B cell (primary cell): Measurements from ENCODE around the gene STX7. TPM values are rescaled to one million over a fixed set of nuclear protein-coding genes. Genes with fewer than 3 reads are reported as not detected.

ENCODE experiments used
- ATAC-seq: fragments of 200-7000 bp; cut with Tn5 transposase; one replicate; pipeline ENCODE4 v1.10.0; 2021; ENCODE audit warnings: low read depth, mild to moderate bottlenecking, moderate number of reproducible peaks, moderate library complexity
- CTCF ChIA-PET: fragments of 350-600 bp; sonication (Branson Sonifier 250); formaldehyde crosslinking; loops from one replicate; lab custom pipeline; 2021; ENCODE audit warnings: antibody characterized with exemption, inconsistent platforms; lab: Charles Lee
- POLR2A ChIA-PET: fragments of 350-600 bp; sonication (Branson Sonifier 250); formaldehyde crosslinking; loops from one replicate; lab custom pipeline; 2021; ENCODE audit warnings: antibody characterized with exemption; lab: Charles Lee
- DNase-seq: peaks from one replicate; pipeline ENCODE4 v3.0.0; 2013
- H2AFZ ChIP-seq: 2 replicates; pipeline ENCODE4 v1.6.1; 2012; ENCODE audit warnings: mild to moderate bottlenecking, low read depth, low read length; ENCODE audit not compliant: insufficient read depth, poor library complexity, severe bottlenecking
- H3K27ac ChIP-seq, 2 donors: 1 replicate in 1 of 2; 2 replicates in 1 of 2; pipeline ENCODE4 v1.5.1; 2012 to 2013; ENCODE audit warnings: low read length in 2 of 2, mild to moderate bottlenecking in 2 of 2, moderate library complexity in 1 of 2
- H3K27me3 ChIP-seq, 4 experiments: fragments of 200-600 bp in 1 of 4; sonication (generic) in 1 of 4; replicated peaks in 1 of 4; 1 replicate in 2 of 4; 2 replicates in 2 of 4; pipeline versions ENCODE4 v1.6.1 to v1.7.0; 2013 to 2016; ENCODE audit warnings: low read length in 3 of 4, mild to moderate bottlenecking in 2 of 4, mixed read lengths in 1 of 4, moderate library complexity in 1 of 4; ENCODE audit not compliant: insufficient read depth in 4 of 4, control insufficient read depth in 3 of 4; ENCODE audit errors: control extremely low read depth in 1 of 4
- H3K36me3 ChIP-seq, 2 experiments: replicated peaks in 1 of 2; 1 replicate in 1 of 2; 2 replicates in 1 of 2; pipeline versions ENCODE4 v1.6.1 to v1.7.1; 2013; ENCODE audit warnings: low read length in 1 of 2; ENCODE audit not compliant: insufficient read depth in 2 of 2, control insufficient read depth in 1 of 2; ENCODE audit errors: control extremely low read depth in 1 of 2, extremely low read depth in 1 of 2
- H3K4me1 ChIP-seq, 2 donors: fragments of 200-600 bp in 1 of 2; sonication (generic) in 1 of 2; 1 replicate in 1 of 2; 2 replicates in 1 of 2; pipeline versions ENCODE4 v1.5.1 to v1.6.1; 2013 to 2017; ENCODE audit warnings: low read length in 2 of 2; ENCODE audit not compliant: control insufficient read depth in 2 of 2, insufficient read depth in 2 of 2
- H3K4me2 ChIP-seq: replicated peaks from 2 replicates; pipeline ENCODE3; 2012; ENCODE audit warnings: mild to moderate bottlenecking, low read depth, low read length; ENCODE audit not compliant: poor library complexity, severe bottlenecking
- H3K4me3 ChIP-seq, 5 experiments: fragments of 200-600 bp in 1 of 5; sonication (generic) in 1 of 5; 1 replicate in 3 of 5; 2 replicates in 2 of 5; pipeline versions ENCODE4 v1.5.1 to v1.7.0; 2011 to 2016; ENCODE audit warnings: low read length in 4 of 5, mild to moderate bottlenecking in 4 of 5, low read depth in 2 of 5, control low read depth in 1 of 5, moderate library complexity in 1 of 5; ENCODE audit not compliant: insufficient read depth in 1 of 5; ENCODE audit errors: control extremely low read depth in 1 of 5, extremely low read depth in 1 of 5
- H3K79me2 ChIP-seq: fragments of 200-600 bp; sonication (generic); one replicate; pipeline ENCODE4 v1.6.0; 2016; ENCODE audit warnings: low read length; ENCODE audit not compliant: control insufficient read depth, insufficient read depth
- H3K9ac ChIP-seq: fragments of 200-600 bp; sonication (generic); 2 replicates; pipeline ENCODE4 v1.6.1; 2017; ENCODE audit warnings: mild to moderate bottlenecking, low read length, moderate library complexity
- H3K9me3 ChIP-seq, 3 donors: one replicate each; pipeline versions ENCODE4 v1.6.1 to v1.7.1; 2013; ENCODE audit warnings: low read length in 2 of 3; ENCODE audit not compliant: control insufficient read depth in 2 of 3, insufficient read depth in 1 of 3; ENCODE audit errors: control extremely low read depth in 1 of 3
- H4K20me1 ChIP-seq: 2 replicates; pipeline ENCODE4 v1.6.0; 2012; ENCODE audit warnings: mild to moderate bottlenecking, low read length; ENCODE audit not compliant: insufficient read depth, control insufficient read depth, poor library complexity, severe bottlenecking
- H3K27ac Mint-ChIP-seq: one replicate; pipeline ENCODE4 v1.8.0; 2021; ENCODE audit warnings: mixed read lengths
- H3K27me3 Mint-ChIP-seq: one replicate; pipeline ENCODE4 v1.8.0; 2021; ENCODE audit warnings: mixed read lengths
- H3K4me1 Mint-ChIP-seq: one replicate; pipeline ENCODE4 v1.8.0; 2021; ENCODE audit warnings: mixed read lengths
- H3K4me3 Mint-ChIP-seq: one replicate; pipeline ENCODE4 v1.8.0; 2021; ENCODE audit warnings: mixed read lengths
- H3K9me3 Mint-ChIP-seq: one replicate; pipeline ENCODE4 v1.8.0; 2022; ENCODE audit warnings: mixed read lengths; ENCODE audit not compliant: insufficient read depth
- EZH2 ChIP-seq: IDR thresholded peaks from 2 replicates; pipeline ENCODE4 v1.6.1; 2012; ENCODE audit warnings: borderline replicate concordance, low read depth, mild to moderate bottlenecking, moderate library complexity, low read length; ENCODE audit not compliant: insufficient read depth, poor library complexity, severe bottlenecking
- WGBS: methylation state at CpG from one replicate; pipeline ENCODE4 v1.1.5; 2013; ENCODE audit warnings: missing lambda C conversion rate; ENCODE audit not compliant: insufficient coverage; 5-methylcytosine and 5-hydroxymethylcytosine counted together
- intact Hi-C: fragments of 100-400 bp; cut with micrococcal nuclease; formaldehyde crosslinking; loops from one replicate; pipeline ENCODE4 v1.10.0; 2022
- polyA plus RNA-seq: library from polyadenylated mRNA; depleted of rRNA; stranded (reverse); fragments of >200 nt; gene quantifications from 2 replicates; pipeline ENCODE4 v1.2.3, GENCODE V29; 2012
- total RNA-seq, 2 donors: library from RNA; stranded (reverse); fragments of 120-200 nt in 1 of 2; gene quantifications; 1 replicate in 1 of 2; 2 replicates in 1 of 2; pipeline versions ENCODE4 v1.2.3 to v1.2.4, GENCODE V29; 2013 to 2022
- TF ChIP-seq, protein P1 (sequence below): fragments of 200-600 bp; IDR thresholded peaks from one replicate; pipeline ENCODE4 v1.8.0; 2022; ENCODE audit warnings: antibody characterized with exemption, mild to moderate bottlenecking

Gene STX7
- total and polyA plus RNA-seq, 2 donors (not counting 1 experiment from before 2014, with no cell fraction given): 70.9 to 221 TPM

DNA sequence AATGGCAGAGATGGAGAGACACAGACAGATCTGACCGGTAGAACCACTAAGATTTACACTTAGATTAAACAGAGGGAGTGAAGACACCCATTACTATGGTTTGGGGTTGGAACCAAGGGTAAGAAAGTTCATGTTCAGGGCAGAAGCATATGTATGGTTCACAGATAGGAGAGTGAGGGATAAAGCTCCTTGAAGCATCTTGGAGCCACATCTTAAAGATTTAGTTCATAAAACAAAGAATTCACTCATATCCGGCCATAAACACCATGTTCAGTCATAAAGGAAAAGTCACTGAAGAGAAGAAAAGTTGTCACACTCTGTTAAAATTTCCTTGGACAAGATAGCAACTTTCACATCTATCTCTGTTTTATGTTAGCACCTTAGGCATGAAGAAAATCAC is 18.0 kb downstream of the STX7 start:
- Histone ChIP-seq H2AFZ (no peak overlapping the region), H3K27ac (peak overlapping the region; percentile 64 to 92), H3K9me3 (peaks cover 0 to 1% (median 0%) of the 10 kb centered on the region in 3 donors), H3K27me3 (no peaks in the 10 kb centered on the region), H3K4me3 (peak overlapping the region; percentile 5 to 56 (median 32)), H3K4me1 (peaks cover 87 to 89% of the 10 kb centered on the region in 2 donors), H4K20me1 (peaks cover 7% of the 10 kb centered on the region), H3K79me2 (peaks cover 77% of the 10 kb centered on the region), H3K36me3 (peaks cover 0 to 59% of the 10 kb centered on the region in 2 experiments), H3K4me2 (peak overlapping the region; percentile 77), H3K9ac (peak overlapping the region; percentile 38)
- Mint-ChIP-seq H3K27me3 (no peaks in the 10 kb centered on the region), H3K4me1 (peaks cover 52% of the 10 kb centered on the region), H3K9me3 (peaks cover 3% of the 10 kb centered on the region), H3K4me3 (peak overlapping the region; percentile 78), H3K27ac (peak overlapping the region; percentile 78)
- intact Hi-C loops: loop anchor here (1.0 to 5.0 kb wide), 2 partner anchors 18 to 143 kb away; partner anchors contain the start of gene STX7
- DNase-seq (no peak), ATAC-seq (no peak)
- CTCF ChIA-PET: interaction anchor here (0.7 to 6.7 kb wide), 12 partner anchors 10 to 215 kb away, joined by 3 to 70 read pairs (median 5); partner anchors contain the start of gene STX7
- TF ChIP-seq EZH2: no peak
- TF ChIP-seq, protein P1, sequence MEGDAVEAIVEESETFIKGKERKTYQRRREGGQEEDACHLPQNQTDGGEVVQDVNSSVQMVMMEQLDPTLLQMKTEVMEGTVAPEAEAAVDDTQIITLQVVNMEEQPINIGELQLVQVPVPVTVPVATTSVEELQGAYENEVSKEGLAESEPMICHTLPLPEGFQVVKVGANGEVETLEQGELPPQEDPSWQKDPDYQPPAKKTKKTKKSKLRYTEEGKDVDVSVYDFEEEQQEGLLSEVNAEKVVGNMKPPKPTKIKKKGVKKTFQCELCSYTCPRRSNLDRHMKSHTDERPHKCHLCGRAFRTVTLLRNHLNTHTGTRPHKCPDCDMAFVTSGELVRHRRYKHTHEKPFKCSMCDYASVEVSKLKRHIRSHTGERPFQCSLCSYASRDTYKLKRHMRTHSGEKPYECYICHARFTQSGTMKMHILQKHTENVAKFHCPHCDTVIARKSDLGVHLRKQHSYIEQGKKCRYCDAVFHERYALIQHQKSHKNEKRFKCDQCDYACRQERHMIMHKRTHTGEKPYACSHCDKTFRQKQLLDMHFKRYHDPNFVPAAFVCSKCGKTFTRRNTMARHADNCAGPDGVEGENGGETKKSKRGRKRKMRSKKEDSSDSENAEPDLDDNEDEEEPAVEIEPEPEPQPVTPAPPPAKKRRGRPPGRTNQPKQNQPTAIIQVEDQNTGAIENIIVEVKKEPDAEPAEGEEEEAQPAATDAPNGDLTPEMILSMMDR: no peak
- POLR2A ChIA-PET: interaction anchor here (0.8 to 2.7 kb wide), 3 partner anchors 9 to 17 kb away, joined by 3 to 25 read pairs (median 4); partner anchors contain the start of gene STX7
- WGBS: no CpG with 5 or more reads among the region's 2 CpGs

- peak overlapping the region; percentile 72 for H3K9ac ChIP-seq
- H3K27me3 Mint-ChIP-seq: no peaks in the 10 kb centered on the region
- peaks cover 7% of the 10 kb centered on the region for H4K20me1 ChIP-seq
- ATAC-seq (no peak), DNase-seq (no peak)
- no peak overlapping the region for H3K4me3 Mint-ChIP-seq
- no peaks in the 10 kb centered on the region for H3K9me3 Mint-ChIP-seq
- no peaks in the 10 kb centered on the region for H3K27me3 ChIP-seq
- intact Hi-C loops: no loop called here
- peak overlapping the region in 3 of 5 experiments; percentile 3 to 57 (median 56) for H3K4me3 ChIP-seq
- peaks cover 91% of the 10 kb centered on the region for H3K79me2 ChIP-seq
- no peak for TF ChIP-seq EZH2
- TF ChIP-seq, protein P1: no peak
- ChIA-PET CTCF (interaction anchor here (0.7 to 6.7 kb wide), 2 partner anchors 127 to 212 kb away, joined by 3 to 45 read pairs; no protein-coding TSS in a partner anchor), POLR2A (no interaction called here)
- peak overlapping the region; percentile 77 to 92 for H3K27ac ChIP-seq
- H3K4me2 ChIP-seq: peak overlapping the region; percentile 77
- peaks cover 78 to 92% of the 10 kb centered on the region in 2 donors for H3K4me1 ChIP-seq
- no peak overlapping the region for H3K27ac Mint-ChIP-seq
- peaks cover 0 to 1% (median 0%) of the 10 kb centered on the region in 3 donors for H3K9me3 ChIP-seq
- 86% methylated on average over 1 of the region's 1 CpG for WGBS
- peaks cover 43% of the 10 kb centered on the region for H3K4me1 Mint-ChIP-seq
- no peak overlapping the region for H2AFZ ChIP-seq
- peaks cover 0 to 51% of the 10 kb centered on the region in 2 experiments for H3K36me3 ChIP-seq
These were observed 21.0 kb downstream of the STX7 start for GRCh38 chr6:132491881-132492280.
